Activated CD4-positive, alpha-beta memory T cell treated with anti-CD3 and anti-CD28 coated beads, Interleukin-2, amount 10 ng/mL, durations not matched to agents 7 days and 5 days (primary cell): Measurements from ENCODE around the gene SCCPDH. TPM values are rescaled to one million over a fixed set of nuclear protein-coding genes. Genes with fewer than 3 reads are reported as not detected.
"Not testable (repeated sequence)": the region's sequence is repeated elsewhere in the genome, so short reads cannot be mapped to it uniquely, and the experiment has no call there.

ENCODE experiments used
- CTCF ChIA-PET: fragments of 350-600 bp; sonication (Branson Sonifier 250); formaldehyde crosslinking; loops from one replicate; lab custom pipeline; 2021; ENCODE audit warnings: antibody characterized with exemption, inconsistent platforms; lab: Charles Lee
- POLR2A ChIA-PET: fragments of 350-600 bp; sonication (Branson Sonifier 250); formaldehyde crosslinking; loops from one replicate; lab custom pipeline; 2021; ENCODE audit warnings: antibody characterized with exemption; lab: Charles Lee
- DNase-seq: peaks from one replicate; pipeline ENCODE4 v3.0.0-alpha.2; 2020
- H3K27ac Mint-ChIP-seq: one replicate; pipeline ENCODE4 v1.8.0; 2021; ENCODE audit warnings: mild to moderate bottlenecking, mixed read lengths
- H3K27me3 Mint-ChIP-seq: one replicate; pipeline ENCODE4 v1.8.0; 2021; ENCODE audit warnings: mixed read lengths
- H3K36me3 Mint-ChIP-seq: one replicate; pipeline ENCODE4 v1.8.0; 2021; ENCODE audit warnings: low read depth, mixed read lengths
- H3K4me1 Mint-ChIP-seq: one replicate; pipeline ENCODE4 v1.8.0; 2021; ENCODE audit warnings: mixed read lengths
- H3K4me3 Mint-ChIP-seq: one replicate; pipeline ENCODE4 v1.8.0; 2021; ENCODE audit warnings: mild to moderate bottlenecking, mixed read lengths
- H3K9me3 Mint-ChIP-seq: one replicate; pipeline ENCODE4 v1.8.0; 2021; ENCODE audit warnings: mixed read lengths
- total RNA-seq, 2 experiments: library from RNA; stranded (reverse); gene quantifications; one replicate each; pipeline ENCODE4 v1.2.3, GENCODE V29; 2021

The SCCPDH gene
- total RNA-seq, 2 experiments from 2014 or later = 7.7 to 8.1 TPM

DNA sequence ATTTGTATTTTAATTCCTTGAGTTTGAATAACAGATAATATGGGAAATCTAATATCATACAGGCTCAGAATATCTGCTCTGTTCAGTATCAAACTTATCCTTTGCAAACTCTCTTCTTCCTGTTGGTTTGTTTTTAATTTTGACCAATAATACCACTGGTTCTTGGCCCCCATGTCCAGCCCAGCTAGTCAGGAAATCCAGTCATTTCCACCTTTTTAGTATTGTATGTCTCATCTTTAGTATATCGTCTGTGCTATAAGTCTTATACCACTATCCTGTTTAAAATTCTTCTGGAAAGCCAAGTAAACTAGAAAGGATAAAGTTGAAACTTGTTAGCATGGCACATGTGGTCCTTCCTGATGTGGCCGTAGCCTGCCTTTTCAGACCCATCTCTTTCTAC, 10.7 kb downstream of the SCCPDH start:
- Mint-ChIP-seq H3K27ac (no peak overlapping the region), H3K4me3 (no peak overlapping the region), H3K4me1 (no peaks in the 10 kb centered on the region), H3K36me3 (peaks cover 63% of the 10 kb centered on the region), H3K9me3 (peaks cover 16% of the 10 kb centered on the region), H3K27me3 (no peaks in the 10 kb centered on the region)
- DNase-seq = no peak
- ChIA-PET CTCF (no interaction called here), POLR2A (no interaction called here)

DNA sequence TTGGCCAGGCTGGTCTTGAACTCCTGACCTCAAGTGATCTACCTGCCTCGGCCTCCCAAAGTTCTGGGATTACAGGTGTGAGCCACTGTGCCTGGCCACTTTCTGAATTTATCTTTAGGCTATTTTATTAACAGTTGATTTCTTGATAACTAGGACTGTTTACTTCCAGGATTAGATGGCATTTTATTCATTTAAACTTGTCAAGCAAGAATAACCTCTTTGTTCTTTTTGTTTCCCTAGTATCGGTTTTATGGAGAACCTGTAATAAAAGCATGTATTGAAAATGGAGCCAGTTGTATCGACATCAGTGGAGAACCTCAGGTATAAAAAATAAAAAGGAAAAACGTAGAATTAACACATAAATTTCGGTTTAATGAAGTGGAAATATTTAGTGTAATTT, 11.5 kb downstream of the SCCPDH start:
- CTCF ChIA-PET = no interaction called here
- POLR2A ChIA-PET = no interaction called here
- Mint-ChIP-seq H3K27ac (no peak overlapping the region), H3K4me1 (no peaks in the 10 kb centered on the region), H3K9me3 (peaks cover 10% of the 10 kb centered on the region), H3K4me3 (no peak overlapping the region), H3K36me3 (peaks cover 56% of the 10 kb centered on the region), H3K27me3 (no peaks in the 10 kb centered on the region)
- no peak for DNase-seq

DNA sequence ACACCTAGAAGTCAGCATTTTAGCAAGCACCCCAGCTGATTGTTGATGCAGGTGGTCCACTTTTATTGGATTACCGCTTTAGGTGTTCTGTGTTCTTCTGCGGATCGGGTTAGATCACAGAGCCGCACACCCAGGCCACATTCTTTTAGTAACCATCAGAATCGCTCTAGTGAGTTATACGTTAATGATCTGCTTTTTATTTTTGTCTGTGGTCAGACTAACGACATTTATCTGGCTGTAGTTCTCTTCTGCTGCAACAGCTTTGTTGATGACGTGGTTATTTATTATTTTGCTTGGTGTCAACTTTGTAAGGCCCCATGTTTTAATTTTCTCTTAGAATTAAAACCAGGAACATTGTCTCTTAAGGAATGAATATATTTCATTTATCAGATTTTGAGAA, 18.2 kb downstream of the SCCPDH start:
- Mint-ChIP-seq H3K36me3 (peaks cover 42% of the 10 kb centered on the region), H3K9me3 (peaks cover 9% of the 10 kb centered on the region), H3K4me1 (no peaks in the 10 kb centered on the region), H3K27ac (no peak overlapping the region), H3K4me3 (no peak overlapping the region), H3K27me3 (no peaks in the 10 kb centered on the region)
- POLR2A ChIA-PET = interaction anchor here (1.3 kb wide), 1 partner anchor 18 kb away, joined by 4 read pairs; the partner anchor contains the start of gene SCCPDH
- CTCF ChIA-PET = no interaction called here
- no peak for DNase-seq

DNA sequence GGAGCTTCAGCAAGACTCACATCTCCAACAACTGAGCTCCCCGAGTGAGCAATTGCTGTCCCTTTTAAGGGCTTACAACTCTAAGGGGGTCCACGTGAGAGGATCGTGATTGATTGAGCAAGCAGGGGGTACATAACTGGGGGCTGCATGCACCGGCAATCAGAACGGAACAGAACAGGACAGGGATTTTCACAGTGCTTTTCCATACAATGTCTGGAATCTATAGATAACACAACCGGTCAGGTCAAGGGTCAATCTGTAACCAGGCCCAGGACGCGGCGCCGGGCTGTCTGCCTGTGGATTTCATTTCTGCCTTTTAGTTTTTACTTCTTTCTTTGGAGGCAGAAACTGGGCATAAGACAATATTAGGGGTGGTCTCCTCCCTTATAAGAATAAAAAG, 21.9 kb downstream of the SCCPDH start:
- H3K27me3 Mint-ChIP-seq, POLR2A ChIA-PET: not testable (repeated sequence)
- CTCF ChIA-PET = interaction anchor here (0.8 kb wide), 1 partner anchor 37 kb away, joined by 3 read pairs; no protein-coding TSS in a partner anchor

DNA sequence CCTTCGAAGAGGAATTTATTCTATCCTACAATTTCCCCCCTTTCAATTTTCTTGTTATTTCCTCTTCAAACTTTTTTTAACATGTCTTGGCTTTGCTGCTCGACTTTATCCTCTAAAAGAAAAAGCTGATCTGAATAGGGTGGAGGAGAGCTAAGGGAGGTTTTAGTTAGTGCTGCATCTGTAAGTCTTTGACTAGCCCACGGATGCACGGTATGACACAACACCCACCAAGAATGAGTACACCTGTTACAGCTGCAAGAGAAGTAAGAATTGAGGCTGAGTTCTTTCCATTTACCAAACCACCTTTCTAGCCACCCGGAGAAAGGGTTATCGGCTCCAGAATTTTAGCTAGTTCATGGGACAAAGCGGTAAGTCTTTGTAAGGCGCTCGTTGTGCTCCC, 23.8 kb downstream of the SCCPDH start:
- no peak for DNase-seq
- ChIA-PET POLR2A (no interaction called here), CTCF (no interaction called here)
- peaks cover 11% of the 10 kb centered on the region for H3K36me3 Mint-ChIP-seq
- H3K4me1 Mint-ChIP-seq = no peaks in the 10 kb centered on the region
- no peaks in the 10 kb centered on the region for H3K27me3 Mint-ChIP-seq
- no peak overlapping the region for H3K27ac Mint-ChIP-seq
- H3K4me3 Mint-ChIP-seq = no peak overlapping the region
- H3K9me3 Mint-ChIP-seq = no peaks in the 10 kb centered on the region

More for the DNA sequence above, 21.9 kb downstream of the SCCPDH start:
- H3K4me1 Mint-ChIP-seq, H3K27ac Mint-ChIP-seq, H3K9me3 Mint-ChIP-seq, H3K4me3 Mint-ChIP-seq, DNase-seq: not testable (repeated sequence)
- H3K36me3 Mint-ChIP-seq = peaks cover 27% of the 10 kb centered on the region

DNA sequence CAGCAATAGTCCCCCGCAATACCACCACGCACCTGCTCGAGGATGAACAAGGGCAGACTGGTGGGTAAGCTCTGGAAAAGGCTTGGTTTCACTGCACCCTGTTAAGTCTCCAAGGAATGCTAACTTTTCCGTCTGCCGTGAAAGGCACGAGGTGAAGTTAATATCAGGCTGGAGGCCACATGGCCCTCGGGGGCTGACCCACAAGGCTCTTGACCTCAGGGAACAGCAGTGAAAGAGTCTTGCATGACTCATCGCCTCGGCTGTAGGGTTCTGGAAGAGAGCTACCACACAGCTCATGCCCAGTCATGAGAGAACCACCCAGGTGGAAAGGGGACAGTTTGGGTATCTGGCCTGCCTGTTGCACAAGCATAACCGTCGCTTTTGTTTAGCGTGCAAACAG, 24.7 kb downstream of the SCCPDH start:
- H3K9me3 Mint-ChIP-seq = no peaks in the 10 kb centered on the region
- no peak overlapping the region for H3K4me3 Mint-ChIP-seq
- ChIA-PET CTCF (no interaction called here), POLR2A (no interaction called here)
- no peak for DNase-seq
- peaks cover 8% of the 10 kb centered on the region for H3K36me3 Mint-ChIP-seq
- no peaks in the 10 kb centered on the region for H3K27me3 Mint-ChIP-seq
- no peaks in the 10 kb centered on the region for H3K4me1 Mint-ChIP-seq
- no peak overlapping the region for H3K27ac Mint-ChIP-seq

DNA sequence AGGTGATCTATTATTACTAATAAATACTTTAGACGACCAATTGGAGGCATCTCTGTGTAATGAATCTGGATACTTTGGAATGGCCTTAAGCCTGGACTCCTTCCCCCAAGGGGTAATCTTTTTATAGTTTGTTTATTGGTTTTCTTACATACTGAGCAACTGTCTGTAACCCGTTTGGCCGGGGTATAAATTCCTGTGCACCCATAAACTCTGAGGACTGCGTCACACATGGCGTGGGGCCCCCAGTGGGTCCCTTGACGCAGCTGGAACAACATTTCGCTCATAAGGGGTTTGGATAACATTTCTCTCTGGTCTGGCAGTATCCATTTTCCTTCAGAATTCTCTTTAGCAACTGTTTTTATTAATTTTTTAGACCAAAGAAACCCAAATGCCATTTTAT, 26.5 kb downstream of the SCCPDH start:
- ChIA-PET CTCF (no interaction called here), POLR2A (no interaction called here)
- Mint-ChIP-seq H3K4me1 (no peaks in the 10 kb centered on the region), H3K27ac (no peak overlapping the region), H3K27me3 (no peaks in the 10 kb centered on the region), H3K9me3 (no peaks in the 10 kb centered on the region), H3K4me3 (no peak overlapping the region), H3K36me3 (no peaks in the 10 kb centered on the region)
- no peak for DNase-seq

DNA sequence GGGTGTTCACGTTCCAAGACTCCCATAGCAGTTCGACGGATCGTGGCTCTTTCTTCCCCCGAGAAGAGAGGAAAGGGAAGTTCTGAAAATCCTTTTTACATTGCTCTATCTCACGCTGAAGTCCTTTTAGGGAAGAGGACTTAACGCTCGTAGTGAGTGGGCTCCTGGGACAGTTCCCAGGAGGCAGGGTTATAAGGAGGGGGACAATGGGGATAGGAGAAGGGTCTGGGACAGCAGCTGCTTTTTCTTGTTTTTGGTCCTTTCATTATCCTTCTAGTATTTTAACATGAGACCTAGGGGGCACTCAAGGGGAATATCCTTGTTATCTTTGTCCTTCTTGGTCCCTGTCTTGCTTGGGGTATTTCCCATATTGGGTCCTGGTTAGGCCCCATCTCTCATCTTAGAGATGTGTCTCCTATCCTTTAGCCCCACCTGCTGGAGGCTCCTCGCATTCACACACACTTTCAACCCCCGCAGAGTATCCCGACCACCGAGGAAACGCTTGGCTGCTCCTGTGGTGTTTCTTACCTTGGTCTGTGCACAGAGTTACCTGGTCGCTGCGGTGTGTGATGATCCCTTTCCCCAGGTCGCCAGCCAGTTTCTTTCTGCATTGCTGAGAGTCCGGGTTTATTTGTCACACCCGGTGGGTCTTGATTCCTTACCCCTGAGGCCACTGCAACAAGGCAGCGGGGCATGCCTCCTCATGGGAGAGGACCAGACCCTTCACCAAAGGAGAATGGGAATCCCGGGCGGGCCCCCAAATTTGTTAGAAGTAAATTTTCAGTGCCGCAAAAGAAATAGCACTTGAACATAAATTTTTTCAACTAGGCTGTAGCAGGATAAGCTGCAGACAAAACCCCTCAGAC, 29.7 kb downstream of the SCCPDH start:
- no peaks in the 10 kb centered on the region for H3K36me3 Mint-ChIP-seq
- CTCF ChIA-PET = interaction anchor here (0.6 to 1.2 kb wide), 4 partner anchors 65 to 1601 kb away, joined by 3 read pairs; no protein-coding TSS in a partner anchor
- no peaks in the 10 kb centered on the region for H3K27me3 Mint-ChIP-seq
- H3K4me3 Mint-ChIP-seq = no peak overlapping the region
- H3K4me1 Mint-ChIP-seq = no peaks in the 10 kb centered on the region
- H3K9me3 Mint-ChIP-seq = no peaks in the 10 kb centered on the region
- DNase-seq = peak; percentile 60
- POLR2A ChIA-PET = no interaction called here
- no peak overlapping the region for H3K27ac Mint-ChIP-seq

DNA sequence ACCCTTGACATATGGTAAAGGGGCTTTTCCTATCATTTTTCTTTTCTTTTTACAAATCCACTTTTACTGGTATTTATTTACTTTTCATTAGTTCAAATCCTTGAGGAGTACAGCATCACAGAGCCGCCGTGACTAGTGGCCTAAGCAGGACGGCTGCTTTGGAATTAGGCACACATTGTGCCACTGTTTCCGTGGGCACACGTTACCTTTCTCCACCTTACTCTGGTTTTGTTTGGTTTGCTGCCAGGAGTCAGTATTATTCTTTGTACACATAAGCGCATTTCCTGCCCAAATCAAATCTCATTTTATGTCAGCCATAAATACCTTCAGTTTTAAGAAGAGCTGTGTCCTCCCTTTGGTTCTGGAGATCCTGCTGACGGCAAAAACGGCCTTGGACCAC, 31.2 kb downstream of the SCCPDH start:
- H3K9me3 Mint-ChIP-seq = no peaks in the 10 kb centered on the region
- no peaks in the 10 kb centered on the region for H3K27me3 Mint-ChIP-seq
- H3K27ac Mint-ChIP-seq = no peak overlapping the region
- POLR2A ChIA-PET = no interaction called here
- no peaks in the 10 kb centered on the region for H3K4me1 Mint-ChIP-seq
- CTCF ChIA-PET = interaction anchor here (0.7 to 1.2 kb wide), 3 partner anchors 257 to 1602 kb away, joined by 3 to 4 read pairs (median 3); no protein-coding TSS in a partner anchor
- no peaks in the 10 kb centered on the region for H3K36me3 Mint-ChIP-seq
- DNase-seq = no peak
- no peak overlapping the region for H3K4me3 Mint-ChIP-seq

DNA sequence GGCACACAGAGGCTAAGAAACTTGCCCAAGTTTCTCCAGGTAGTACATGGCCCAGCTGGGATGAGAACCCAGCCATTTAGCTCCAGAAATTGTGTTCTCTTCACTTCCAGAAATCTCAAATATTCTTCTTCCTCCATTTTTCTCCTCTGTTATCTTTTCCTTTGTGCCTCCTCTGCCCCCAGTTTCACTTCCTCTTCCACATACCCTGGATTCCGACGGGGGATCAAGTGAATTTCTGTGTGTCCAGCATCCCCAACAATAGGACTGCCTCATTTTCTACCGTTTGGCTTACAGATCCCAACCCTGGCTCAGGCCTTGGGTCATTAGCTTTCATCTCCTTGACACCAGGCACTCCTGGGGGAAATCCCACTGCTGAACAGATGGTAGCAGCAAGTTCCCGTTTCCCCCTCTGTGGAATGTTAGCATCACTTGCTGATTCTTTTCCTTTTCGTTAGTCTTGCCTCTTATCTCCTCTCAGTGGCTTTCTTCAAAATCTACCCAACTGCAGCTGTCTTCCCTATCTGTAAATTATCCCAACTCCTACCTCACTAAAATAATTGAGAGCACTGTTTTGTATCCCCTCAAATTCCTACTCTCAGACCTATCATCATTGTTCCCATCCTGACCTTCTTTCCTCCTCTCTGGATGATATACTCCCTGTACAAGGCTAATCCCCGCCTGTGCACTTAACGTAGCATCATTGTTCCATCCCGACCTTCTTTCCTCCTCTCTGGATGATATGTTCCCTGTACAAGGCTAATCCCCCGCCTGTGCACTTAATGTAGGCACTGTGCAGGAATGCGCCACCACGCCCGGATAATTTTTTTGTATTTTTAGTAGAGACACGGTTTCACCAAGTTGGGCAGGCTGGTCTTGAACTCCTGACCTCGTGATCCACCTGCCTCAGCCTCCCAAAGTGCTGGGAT, 36.5 kb downstream of the SCCPDH start:
- POLR2A ChIA-PET = no interaction called here

DNA sequence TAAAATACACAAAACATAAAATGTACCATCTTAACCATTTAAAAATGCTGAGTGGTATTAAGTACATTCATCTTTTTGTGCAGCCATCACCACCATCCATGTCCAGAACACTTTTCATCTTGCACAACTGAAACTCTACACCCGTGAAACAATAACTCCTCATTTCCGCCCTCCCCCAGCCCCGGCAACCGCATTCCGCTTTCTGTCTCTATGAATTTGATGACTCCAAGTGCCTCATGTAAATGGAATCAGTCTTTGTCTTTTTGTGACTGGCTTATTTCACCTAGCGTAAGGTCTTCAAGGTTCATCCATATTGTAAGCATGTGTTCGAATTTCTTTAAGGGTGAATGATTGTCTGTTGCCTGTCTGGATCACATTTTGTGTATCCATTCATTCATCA, 37.2 kb downstream of the SCCPDH start:
- Mint-ChIP-seq H3K4me1 (no peaks in the 10 kb centered on the region), H3K27ac (no peak overlapping the region), H3K9me3 (no peaks in the 10 kb centered on the region), H3K4me3 (no peak overlapping the region), H3K36me3 (no peaks in the 10 kb centered on the region), H3K27me3 (no peaks in the 10 kb centered on the region)
- ChIA-PET POLR2A (no interaction called here), CTCF (no interaction called here)
- DNase-seq = no peak

More for the DNA sequence above, 36.5 kb downstream of the SCCPDH start:
- H3K36me3 Mint-ChIP-seq = no peaks in the 10 kb centered on the region
- CTCF ChIA-PET = no interaction called here
- no peak for DNase-seq
- H3K4me3 Mint-ChIP-seq = no peak overlapping the region
- no peaks in the 10 kb centered on the region for H3K4me1 Mint-ChIP-seq
- no peak overlapping the region for H3K27ac Mint-ChIP-seq
- no peaks in the 10 kb centered on the region for H3K27me3 Mint-ChIP-seq
- no peaks in the 10 kb centered on the region for H3K9me3 Mint-ChIP-seq

DNA sequence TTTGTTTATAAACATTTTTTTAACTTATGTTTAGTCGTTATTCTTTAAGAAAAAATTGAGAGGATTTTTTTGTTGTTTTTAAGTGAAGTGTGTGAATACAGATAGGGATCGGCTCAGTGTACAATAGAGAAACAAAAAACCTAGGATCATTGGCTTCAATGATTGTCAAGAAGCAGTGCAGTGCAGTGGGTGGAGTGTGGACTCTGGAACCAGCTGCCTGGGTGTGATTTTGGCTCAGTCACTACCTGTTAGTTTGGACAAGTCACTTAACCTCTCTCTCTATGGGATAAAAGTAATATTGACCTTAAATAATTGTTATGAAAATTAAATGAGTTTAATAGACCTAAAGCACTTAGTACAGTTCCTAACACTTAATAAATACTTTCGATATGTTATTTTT, 41.3 kb downstream of the SCCPDH start:
- ChIA-PET POLR2A (no interaction called here), CTCF (no interaction called here)
- H3K27me3 Mint-ChIP-seq = no peaks in the 10 kb centered on the region
- DNase-seq = no peak
- no peak overlapping the region for H3K27ac Mint-ChIP-seq
- no peaks in the 10 kb centered on the region for H3K4me1 Mint-ChIP-seq
- no peaks in the 10 kb centered on the region for H3K9me3 Mint-ChIP-seq
- no peak overlapping the region for H3K4me3 Mint-ChIP-seq
- no peaks in the 10 kb centered on the region for H3K36me3 Mint-ChIP-seq

DNA sequence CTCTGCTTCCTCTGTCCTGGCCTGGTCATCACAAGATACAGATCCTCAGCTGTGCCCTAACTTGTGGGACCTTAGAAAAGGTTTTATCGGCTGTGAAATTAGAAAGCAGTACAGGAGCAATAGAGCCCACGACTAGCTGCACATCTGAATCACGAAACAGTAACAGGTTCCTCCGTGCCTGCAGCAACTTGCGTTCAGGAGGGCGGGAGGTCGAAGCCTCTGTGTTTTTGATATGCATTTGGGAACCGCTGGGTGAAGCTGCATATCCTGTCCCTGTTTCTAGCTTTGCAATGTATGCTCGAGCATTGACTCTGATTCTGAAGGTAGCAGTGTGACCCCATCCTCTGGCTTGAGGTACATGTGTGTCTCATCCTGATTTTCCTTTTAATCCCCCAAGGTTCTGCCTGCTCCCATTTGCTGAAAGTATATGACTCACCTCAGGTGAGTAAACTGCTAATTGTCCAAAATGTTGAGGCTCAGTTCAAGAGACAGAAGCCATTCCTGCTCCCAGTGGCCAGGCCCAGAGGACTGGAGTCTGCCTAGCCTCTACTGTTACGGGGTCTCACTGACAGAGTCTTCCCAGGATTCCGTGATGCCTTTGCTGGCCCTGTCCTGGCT, 44.3 kb downstream of the SCCPDH start:
- Mint-ChIP-seq H3K27me3 (no peaks in the 10 kb centered on the region), H3K27ac (no peak overlapping the region), H3K4me3 (no peak overlapping the region), H3K4me1 (peaks cover 10% of the 10 kb centered on the region), H3K36me3 (peaks cover 2% of the 10 kb centered on the region), H3K9me3 (no peaks in the 10 kb centered on the region)
- no peak for DNase-seq
- POLR2A ChIA-PET = no interaction called here
- CTCF ChIA-PET = no interaction called here
